HG03103 (cell line): ENCODE measurements around the gene DIRAS3.
"Not testable (repeated sequence)": the region's sequence is repeated elsewhere in the genome, so short reads cannot be mapped to it uniquely, and the experiment has no call there.

Experiments used
- ATAC-seq: cut with Tn5 transposase; IDR thresholded peaks from one replicate; pipeline ENCODE4 v1.9.1; 2021; ENCODE audit warnings: low read depth; ENCODE audit not compliant: unreplicated experiment

Gene DIRAS3

DNA sequence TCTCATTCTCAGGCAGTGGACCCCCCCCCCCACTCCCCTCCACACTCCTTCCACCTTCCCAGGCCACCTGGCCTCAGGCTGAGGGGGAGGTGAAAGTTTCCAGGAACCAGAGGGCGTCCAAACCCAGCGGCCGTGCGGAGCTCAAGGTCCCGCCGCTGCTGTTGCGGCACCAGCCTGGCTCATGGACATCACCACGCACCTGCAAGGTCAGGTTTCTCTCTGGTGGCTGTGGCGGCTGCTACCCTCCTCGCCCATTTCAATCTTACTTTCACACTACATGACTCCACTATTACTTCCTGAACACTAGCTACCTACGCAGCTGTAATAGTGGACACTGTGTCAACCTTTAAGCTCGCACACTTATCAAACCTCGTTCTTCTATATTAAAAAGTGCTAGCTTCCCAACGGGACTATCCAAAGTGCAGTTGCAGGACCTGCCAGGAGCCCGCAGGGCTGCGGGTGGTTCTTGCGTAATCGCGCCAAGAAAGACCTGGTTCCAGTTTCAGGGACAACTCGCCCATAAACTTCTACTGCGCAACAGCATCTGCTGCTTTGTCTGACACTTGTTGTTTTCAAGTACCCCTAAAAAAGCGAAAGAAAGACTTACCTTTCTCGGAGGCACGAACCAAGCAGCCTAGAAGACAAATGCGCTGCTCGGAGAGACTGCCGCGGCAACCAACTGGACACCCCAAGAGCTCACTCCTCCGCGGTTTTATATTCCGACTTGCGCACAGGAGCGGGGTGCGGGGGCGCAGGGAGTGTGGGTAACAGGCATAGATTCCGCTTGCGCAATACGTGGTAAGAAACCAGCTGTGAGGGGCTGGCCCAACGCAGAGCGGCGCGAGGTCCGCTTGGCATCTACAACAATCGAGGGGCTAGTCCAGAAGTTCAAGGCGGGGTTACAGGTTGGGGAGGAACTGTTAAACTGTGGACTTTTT lies at the start of gene DIRAS3:
Gene DIRAS3, minus strand, starts transcription at position 687 of the 938 bp plus-strand sequence. CDS start 3,330 bp downstream, outside the sequence.
- ATAC-seq = no peak

DNA sequence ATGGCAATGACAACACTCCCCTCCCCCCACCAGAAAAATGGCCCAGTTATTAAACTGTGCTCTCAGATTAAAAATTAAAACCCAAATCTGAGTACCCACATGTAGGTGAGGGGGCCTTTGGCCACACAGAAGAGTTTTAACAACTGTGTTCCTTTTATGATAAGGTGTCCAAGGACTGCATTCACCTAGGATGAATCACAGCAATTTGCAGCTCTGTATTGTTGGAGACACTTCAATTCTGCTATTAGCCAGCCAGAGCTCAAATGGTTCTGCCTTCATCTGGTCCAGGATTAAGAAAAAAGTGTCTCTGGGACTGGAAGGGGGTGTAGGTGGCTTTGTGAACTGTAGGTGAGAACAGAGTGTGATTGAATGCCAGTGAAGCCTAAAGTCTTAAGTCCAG lies 43.3 kb upstream of the DIRAS3 start:
- no peak for ATAC-seq

- ATAC-seq = no peak
Observed at GRCh38 chr1:68087184-68087583, 36.8 kb upstream of the DIRAS3 start.

- ATAC-seq = no peak
Observed at GRCh38 chr1:68085752-68086151, 35.3 kb upstream of the DIRAS3 start.

- no peak for ATAC-seq
Observed at GRCh38 chr1:68083686-68084085, 33.3 kb upstream of the DIRAS3 start.

DNA sequence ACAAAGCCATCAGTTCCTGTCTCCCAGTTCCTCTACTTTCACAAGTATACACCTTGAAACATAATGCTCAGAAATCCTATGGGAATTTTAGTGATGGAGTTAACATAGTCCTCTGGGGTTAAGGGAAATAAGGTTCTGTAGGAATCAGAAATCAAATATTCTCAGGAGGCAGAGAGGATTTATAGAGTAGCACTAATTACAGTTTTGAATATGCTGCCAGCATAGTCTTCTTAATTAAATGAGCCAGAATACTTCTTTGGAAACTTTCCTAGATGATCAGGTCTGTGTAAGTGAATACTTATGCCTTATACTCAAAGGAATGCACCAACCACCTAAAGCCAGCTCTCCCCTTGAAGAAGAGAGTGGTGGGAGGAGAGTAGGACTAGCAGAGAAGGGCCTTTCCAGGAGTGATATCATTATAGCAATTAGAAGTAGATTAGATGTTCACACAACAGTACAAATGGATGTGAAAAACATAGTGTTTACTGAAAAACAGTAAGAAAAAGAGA lies 31.4 kb upstream of the DIRAS3 start:
- no peak for ATAC-seq

- ATAC-seq = no peak
Observed at GRCh38 chr1:68078647-68079046, 28.2 kb upstream of the DIRAS3 start.

DNA sequence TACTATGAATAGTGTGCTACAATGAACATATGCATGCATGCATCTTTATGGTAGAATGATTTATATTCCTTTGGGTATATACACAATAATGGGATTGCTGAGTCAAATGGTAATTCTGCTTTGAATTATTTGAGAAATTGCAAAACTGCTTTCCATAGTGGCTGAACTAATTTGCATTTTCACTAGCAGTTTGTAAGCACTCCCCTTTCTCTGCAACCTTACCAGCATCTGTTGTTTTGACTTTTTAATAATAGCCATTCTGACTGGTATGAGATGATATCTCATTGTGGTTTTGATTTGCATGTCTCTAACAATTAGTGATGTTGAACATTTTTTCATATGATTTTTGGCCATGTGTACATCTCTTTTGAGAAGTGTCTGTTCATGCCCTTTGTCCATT lies 24.0 kb upstream of the DIRAS3 start:
- ATAC-seq = no peak

DNA sequence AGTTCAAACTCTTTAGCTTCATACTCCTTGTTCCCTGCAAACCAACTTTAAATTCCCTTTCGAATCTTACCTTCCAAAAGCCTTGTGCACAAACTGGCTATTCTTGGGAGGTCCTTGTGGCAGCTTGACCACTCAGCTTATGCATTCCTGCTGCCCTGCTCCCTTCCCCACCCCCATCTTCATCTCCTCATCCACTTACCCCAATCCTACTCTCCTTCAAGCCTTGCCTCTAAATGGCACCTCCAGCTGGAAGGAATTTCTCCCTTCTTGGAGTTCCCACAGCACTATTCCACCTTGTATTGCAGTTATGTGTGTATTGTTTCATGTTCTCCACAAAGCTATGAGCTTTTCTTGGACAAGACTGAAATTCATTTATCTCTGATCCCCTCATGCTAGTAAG lies 15.3 kb upstream of the DIRAS3 start:
- no peak for ATAC-seq

DNA sequence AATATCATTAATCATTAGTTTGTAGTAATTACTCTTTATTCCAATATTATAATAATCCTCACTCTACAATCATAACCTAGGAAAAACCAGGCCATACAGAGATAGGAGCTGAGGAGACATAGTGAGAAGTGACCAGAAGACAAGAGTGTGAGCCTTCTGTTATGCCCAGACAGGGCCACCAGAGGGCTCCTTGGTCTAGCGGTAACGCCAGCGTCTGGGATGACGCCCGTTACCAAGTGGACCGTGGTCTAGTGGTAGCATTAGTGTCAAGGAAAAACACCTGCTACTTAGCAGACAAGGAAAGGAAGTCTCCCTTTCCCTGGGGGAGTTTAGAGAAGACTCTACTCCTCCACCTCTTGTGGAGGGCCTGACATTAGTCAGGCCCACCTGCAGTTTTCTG lies 7.6 kb upstream of the DIRAS3 start:
- not testable (repeated sequence) for ATAC-seq

DNA sequence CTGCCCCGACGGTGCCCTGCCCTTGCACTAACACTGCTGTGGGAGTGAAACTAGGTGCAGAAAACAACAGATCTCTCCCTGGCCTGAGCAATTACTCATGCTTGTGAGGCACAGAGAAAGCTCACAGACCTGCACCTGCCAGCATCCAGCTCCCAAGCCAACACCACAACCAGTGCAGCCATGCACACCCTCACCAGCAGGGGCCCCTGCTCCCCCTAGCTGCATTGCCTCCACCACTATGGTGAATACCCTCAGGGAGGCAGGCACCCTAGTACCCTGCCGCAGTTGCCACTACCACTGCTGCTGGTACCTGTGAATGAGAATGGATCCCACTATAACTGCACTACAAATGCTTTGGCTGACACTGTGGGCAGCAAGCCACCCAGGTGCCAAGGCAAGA lies 7.1 kb upstream of the DIRAS3 start:
- ATAC-seq = no peak

- no peak for ATAC-seq
Observed at GRCh38 chr1:68057050-68057449, 6.6 kb upstream of the DIRAS3 start.

DNA sequence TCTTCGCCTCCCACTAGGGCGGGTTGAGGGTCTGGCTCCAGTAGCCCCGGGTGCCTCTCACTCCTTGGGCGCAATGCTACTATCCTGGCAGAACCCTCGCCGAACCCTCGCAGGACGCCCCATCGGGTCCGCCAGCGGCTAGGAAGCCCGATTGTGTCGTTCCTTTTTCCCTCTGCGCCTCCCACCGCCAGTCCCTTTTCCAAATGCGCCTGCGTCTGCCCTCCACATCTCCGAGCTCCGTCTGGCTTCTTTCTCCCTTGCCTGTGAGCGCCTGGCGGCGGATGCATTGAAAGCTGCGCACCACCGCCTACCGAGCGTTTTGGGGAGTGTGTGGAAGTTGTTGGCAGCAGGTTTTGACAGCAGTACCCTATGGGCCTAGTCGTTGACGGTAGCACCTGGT lies 1.0 kb upstream of the DIRAS3 start:
- no peak for ATAC-seq

DNA sequence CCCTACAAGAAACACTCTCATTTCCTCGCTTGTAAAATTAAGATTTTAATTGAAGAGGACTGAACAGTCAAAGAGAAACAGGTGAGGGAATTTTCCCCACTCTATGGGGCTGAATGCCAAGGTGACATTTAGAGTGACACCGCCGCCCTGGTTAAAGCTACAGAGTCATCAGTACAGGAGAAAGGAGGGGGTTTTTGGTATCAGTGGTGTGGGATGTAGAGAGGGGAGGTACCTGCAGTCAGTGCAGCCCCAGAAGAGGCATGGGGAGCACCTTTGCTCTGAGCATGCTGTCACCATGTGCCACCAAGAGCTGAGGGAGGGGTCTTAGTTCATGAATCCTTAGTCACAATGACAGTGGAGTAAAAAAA lies 2.8 kb downstream of the DIRAS3 start:
- ATAC-seq = no peak

DNA sequence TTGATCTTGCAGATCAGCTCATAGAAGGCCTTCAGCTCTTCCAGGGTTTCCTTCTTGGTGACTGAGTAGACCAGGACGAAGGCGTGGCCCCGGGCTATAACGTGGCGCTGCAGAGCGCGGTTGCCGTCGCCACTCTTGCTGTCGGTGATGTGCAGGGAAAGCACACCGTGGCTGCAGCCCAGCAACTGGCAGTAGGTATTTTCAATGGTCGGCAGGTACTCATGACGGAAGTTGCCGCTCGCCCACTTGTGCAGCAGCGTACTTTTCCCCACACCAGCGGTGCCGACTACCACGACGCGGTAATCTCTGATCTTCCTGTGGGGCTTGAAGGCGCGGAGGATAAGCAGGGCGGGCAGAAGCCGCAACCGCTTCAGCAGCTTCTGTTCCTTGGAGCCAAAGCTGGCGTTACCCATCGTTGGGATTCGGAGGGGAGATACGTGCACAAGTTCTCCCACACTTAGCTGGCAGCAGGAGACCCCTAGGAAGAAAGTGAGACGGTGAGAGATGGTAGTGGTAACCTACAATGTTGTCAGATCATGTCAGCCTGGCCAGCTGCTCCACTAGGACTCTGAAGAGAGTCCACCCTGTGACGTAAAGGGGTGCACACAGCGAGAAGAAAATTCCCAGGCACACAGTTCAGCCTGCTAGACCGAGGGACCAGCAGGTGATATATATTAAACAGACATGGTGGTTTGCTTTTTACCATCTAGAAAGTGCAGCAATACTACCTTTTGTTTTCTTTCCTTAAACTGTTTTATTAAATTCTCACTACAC lies 3.4 kb downstream of the DIRAS3 start:
- no peak for ATAC-seq

GRCh38 chr1:68046423-68046822 lies 4.0 kb downstream of the DIRAS3 start:
- ATAC-seq = no peak

GRCh38 chr1:68045511-68046180 lies 4.8 kb downstream of the DIRAS3 start:
- no peak for ATAC-seq

GRCh38 chr1:68043443-68044090 lies 6.9 kb downstream of the DIRAS3 start:
- ATAC-seq = no peak

DNA sequence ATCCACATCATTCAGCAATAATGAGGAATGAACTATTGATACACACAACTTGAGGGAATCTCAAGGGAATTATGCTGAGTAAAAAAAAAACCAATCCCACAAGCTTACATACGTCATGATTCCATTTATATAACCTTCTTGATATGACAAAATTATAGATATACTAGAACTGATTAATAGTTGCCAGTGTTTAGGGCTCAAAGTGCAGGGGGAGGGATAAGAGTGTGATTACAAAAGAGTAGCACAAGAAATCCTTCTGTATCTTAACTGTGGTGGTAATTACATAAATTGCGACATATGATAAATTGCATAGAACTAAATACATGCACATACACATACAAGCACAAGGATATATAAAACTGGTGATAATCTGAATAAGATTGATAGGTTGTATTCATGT lies 13.5 kb downstream of the DIRAS3 start:
- ATAC-seq = no peak

DNA sequence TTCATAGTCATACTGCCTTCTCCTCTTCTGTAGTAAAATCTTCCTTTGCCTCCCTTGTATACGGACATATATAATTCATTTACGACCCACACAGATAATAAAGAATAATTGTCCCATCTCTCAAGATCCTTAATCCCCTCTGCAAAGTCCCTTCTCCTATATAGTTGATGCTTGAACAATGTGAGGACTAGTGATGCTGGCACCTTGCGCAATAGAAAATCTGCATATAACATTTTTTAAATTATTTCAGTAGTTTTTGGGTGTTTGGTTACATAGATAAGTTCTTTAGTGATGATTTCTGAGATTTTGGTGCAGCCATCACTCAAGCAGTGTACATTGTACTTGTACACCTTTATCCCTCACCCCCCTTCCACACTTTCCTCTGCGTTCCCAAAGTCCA lies 21.0 kb downstream of the DIRAS3 start:
- no peak for ATAC-seq
